Measurements from ENCODE around the gene ZSCAN23. TPM values are rescaled to one million over a fixed set of nuclear protein-coding genes. Genes with fewer than 3 reads are reported as not detected.
A peak's percentile ranks its signal among the peaks of the same experiment; 100 is the strongest.

Gene ZSCAN23
- total and polyA plus RNA-seq, 9 of the 15 experiments (the other 6 are each of a cell fraction or from before 2014, with no cell fraction given) = 0.05 to 0.29 (median 0.21) TPM; not detected in 1

- TF ChIP-seq MBD1 (CRISPR knock-in tag; IDR thresholded peaks at IDR 0.05) = no peak
- no peak for TF ChIP-seq ATF1 (CRISPR knock-in tag; IDR thresholded peaks at IDR 0.05)
- peak; percentile 90 for TF ChIP-seq ATF1 (tag; IDR thresholded peaks at IDR 0.05)
- peak; percentile 41; the same call in 1 of the 2 replicates for TF ChIP-seq ETV1 (tag; conservative IDR thresholded peaks at IDR 0.05; ENCODE audit: low read depth)
- no peak for TF ChIP-seq XRCC4 (IDR thresholded peaks at IDR 0.05; ENCODE audit: extremely low read depth, insufficient read depth, insufficient read length)
- peak; percentile 83 for TF ChIP-seq PKNOX1 (IDR thresholded peaks at IDR 0.05)
- no peak for TF ChIP-seq RBM17 (IDR thresholded peaks at IDR 0.05; ENCODE audit: borderline replicate concordance, low read depth, low read length)
- no peak for TF ChIP-seq ATF2 (CRISPR knock-in tag; IDR thresholded peaks at IDR 0.05)
- no peak; the same call in 1 of the 2 replicates for TF ChIP-seq MTA3 (IDR thresholded peaks at IDR 0.05; ENCODE audit: borderline replicate concordance)
- peak; percentile 75 for TF ChIP-seq SMARCE1 (IDR thresholded peaks at IDR 0.05)
- TF ChIP-seq HMG20A (CRISPR knock-in tag; conservative IDR thresholded peaks at IDR 0.05) = no peak
- no peak; the same call in 1 of the 2 replicates for TF ChIP-seq NKRF (IDR thresholded peaks at IDR 0.05; ENCODE audit: borderline replicate concordance)
- peak; percentile 18; the same call in 1 of the 2 replicates for TF ChIP-seq NR2C1 (IDR thresholded peaks at IDR 0.05)
- peak; percentile 50; the same call in 1 of the 2 replicates for TF ChIP-seq NR2C1 (tag; IDR thresholded peaks at IDR 0.05)
- no peak for TF ChIP-seq CREBBP (IDR thresholded peaks at IDR 0.05; ENCODE audit: low read depth, low read length)
- 0 out of 2 replicates have a peak, but pooled peaks have one; percentile 30 for TF ChIP-seq ZNF76 (CRISPR knock-in tag; IDR thresholded peaks at IDR 0.05; ENCODE audit: borderline replicate concordance)
- TF ChIP-seq PBX2 (CRISPR knock-in tag; IDR thresholded peaks at IDR 0.05; ENCODE audit: low read depth) = no peak
- TF ChIP-seq PBX2 (tag; conservative IDR thresholded peaks at IDR 0.05; ENCODE audit: low read depth) = peak; percentile 17; the same call in 1 of the 2 replicates
- no peak for TF ChIP-seq LCOR (CRISPR knock-in tag; IDR thresholded peaks at IDR 0.05)
These were observed 46.3 kb upstream of the ZSCAN23 start (continued) for GRCh38 chr6:28489366-28490204.
